IMR-90 (cell line): Measurements from ENCODE around the gene PPP6R3.

Experiments
- CEBPB ChIP-seq: IDR thresholded peaks from 2 replicates; pipeline ENCODE4 v1.6.1; 2012; ENCODE audit warnings: low read depth, low read length, improper control_type of control experiment
- CTCF ChIP-seq: conservative IDR thresholded peaks from 2 replicates; pipeline ENCODE4 v1.5.1; 2012; ENCODE audit warnings: mild to moderate bottlenecking, low read depth, low read length, improper control_type of control experiment
- ELK1 ChIP-seq: fragments of 150-350 bp; IDR thresholded peaks from 2 replicates; pipeline ENCODE4 v1.6.1; 2016; ENCODE audit warnings: low read depth, mild to moderate bottlenecking, low read length, moderate library complexity, borderline replicate concordance
- MAFK ChIP-seq: IDR thresholded peaks from 2 replicates; pipeline ENCODE4 v1.6.1; 2012; ENCODE audit warnings: low read depth, low read length, improper control_type of control experiment
- POLR2A ChIP-seq: IDR thresholded peaks from 2 replicates; pipeline ENCODE4 v1.6.1; 2012; ENCODE audit warnings: mild to moderate bottlenecking, low read depth, low read length

- TF ChIP-seq CEBPB (no peak), CTCF (no peak), POLR2A (no peak), MAFK (no peak), ELK1 (no peak)
Measured at GRCh38 chr11:68615657-68616056, 155.1 kb downstream of the PPP6R3 start.
